ENCODE results near the gene SLTM. TPM values are rescaled to one million over a fixed set of nuclear protein-coding genes. Genes with fewer than 3 reads are reported as not detected.
"Not testable (repeated sequence)": the region's sequence is repeated elsewhere in the genome, so short reads cannot be mapped to it uniquely, and the experiment has no call there.

SLTM gene
- total RNA-seq, 1 donor = 77.8 TPM

GRCh38 chr15:58842713-58843396 is 90.6 kb downstream of the SLTM start:
- no peak for TF ChIP-seq CTCF (IDR thresholded peaks at IDR 0.05; ENCODE audit: extremely low read depth, low read depth, low read length)
- Histone ChIP-seq H3K79me2 (ENCODE audit: insufficient read depth, low read length) (no peaks in the 10 kb centered on the region), H3K4me1 (ENCODE audit: insufficient read depth, low read length) (no peaks in the 10 kb centered on the region), H3K4me2 (ENCODE audit: insufficient read depth, low read length) (no peak overlapping the region), H3K4me3 (ENCODE audit: insufficient read depth, low read length) (no peak overlapping the region), H3K9me3 (ENCODE audit: low read depth, low read length) (no peaks in the 10 kb centered on the region), H3K36me3 (ENCODE audit: insufficient read depth, low read length) (no peaks in the 10 kb centered on the region), H3K27ac (ENCODE audit: low read depth, low read length) (no peak overlapping the region), H4K20me1 (ENCODE audit: insufficient read depth, low read length) (no peaks in the 10 kb centered on the region), H2AFZ (ENCODE audit: low read length) (no peak overlapping the region), H3K27me3 (ENCODE audit: insufficient read depth, low read length) (no peaks in the 10 kb centered on the region)
- DNase-seq (ENCODE audit: insufficient read length, low spot score, missing footprints) = no peak

- Histone ChIP-seq H3K4me3 (ENCODE audit: insufficient read depth, low read length) (no peak overlapping the region), H3K4me1 (ENCODE audit: insufficient read depth, low read length) (no peaks in the 10 kb centered on the region), H3K79me2 (ENCODE audit: insufficient read depth, low read length) (no peaks in the 10 kb centered on the region), H3K36me3 (ENCODE audit: insufficient read depth, low read length) (no peaks in the 10 kb centered on the region), H3K4me2 (ENCODE audit: insufficient read depth, low read length) (no peak overlapping the region), H2AFZ (ENCODE audit: low read length) (no peak overlapping the region), H3K9me3 (ENCODE audit: low read depth, low read length) (no peaks in the 10 kb centered on the region), H3K27ac (ENCODE audit: low read depth, low read length) (no peak overlapping the region), H4K20me1 (ENCODE audit: insufficient read depth, low read length) (no peaks in the 10 kb centered on the region), H3K27me3 (ENCODE audit: insufficient read depth, low read length) (no peaks in the 10 kb centered on the region)
- TF ChIP-seq CTCF (IDR thresholded peaks at IDR 0.05; ENCODE audit: extremely low read depth, low read depth, low read length) = no peak
- DNase-seq (ENCODE audit: insufficient read length, low spot score, missing footprints) = no peak
Measured at GRCh38 chr15:58840048-58840447, 93.4 kb downstream of the SLTM start.

GRCh38 chr15:58839485-58839884 is 94.0 kb downstream of the SLTM start:
- Histone ChIP-seq H3K27me3 (ENCODE audit: insufficient read depth, low read length) (no peaks in the 10 kb centered on the region), H3K4me2 (ENCODE audit: insufficient read depth, low read length) (no peak overlapping the region), H3K4me3 (ENCODE audit: insufficient read depth, low read length) (no peak overlapping the region), H4K20me1 (ENCODE audit: insufficient read depth, low read length) (no peaks in the 10 kb centered on the region), H3K27ac (ENCODE audit: low read depth, low read length) (no peak overlapping the region), H3K36me3 (ENCODE audit: insufficient read depth, low read length) (no peaks in the 10 kb centered on the region), H2AFZ (ENCODE audit: low read length) (no peak overlapping the region), H3K9me3 (ENCODE audit: low read depth, low read length) (no peaks in the 10 kb centered on the region), H3K79me2 (ENCODE audit: insufficient read depth, low read length) (no peaks in the 10 kb centered on the region), H3K4me1 (ENCODE audit: insufficient read depth, low read length) (no peaks in the 10 kb centered on the region)
- TF ChIP-seq CTCF (IDR thresholded peaks at IDR 0.05; ENCODE audit: extremely low read depth, low read depth, low read length) = peak; percentile 44
- DNase-seq (ENCODE audit: insufficient read length, low spot score, missing footprints) = no peak

GRCh38 chr15:58833681-58834426 is 99.6 kb downstream of the SLTM start:
- not testable (repeated sequence) for H3K4me2 ChIP-seq (ENCODE audit: insufficient read depth, low read length); H3K9me3 ChIP-seq (ENCODE audit: low read depth, low read length); H3K27ac ChIP-seq (ENCODE audit: low read depth, low read length); H3K36me3 ChIP-seq (ENCODE audit: insufficient read depth, low read length); H3K4me3 ChIP-seq (ENCODE audit: insufficient read depth, low read length); H2AFZ ChIP-seq (ENCODE audit: low read length); DNase-seq (ENCODE audit: insufficient read length, low spot score, missing footprints); H3K27me3 ChIP-seq (ENCODE audit: insufficient read depth, low read length); H3K4me1 ChIP-seq (ENCODE audit: insufficient read depth, low read length); H3K79me2 ChIP-seq (ENCODE audit: insufficient read depth, low read length); H4K20me1 ChIP-seq (ENCODE audit: insufficient read depth, low read length)
